K562 (cell line): ENCODE measurements around the gene BMP6. TPM values are rescaled to one million over a fixed set of nuclear protein-coding genes. Genes with fewer than 3 reads are reported as not detected.
A peak's percentile ranks its signal among the peaks of the same experiment; 100 is the strongest.

Experiments
- ATAC-seq: fragments of 200-7000 bp; cut with Tn5 transposase; 3 replicates; pipeline ENCODE4 v1.9.1; 2020; ENCODE audit warnings: moderate library complexity
- BruUV-seq: library from RNA; stranded (reverse); fragments of 400-500 nt; replicated peaks from 2 replicates; lab custom pipeline; 2021; lab: Mats Ljungman, UMichigan
- CTCF ChIA-PET: fragments of 300-600 bp; formaldehyde crosslinking; extraction: SDS; loops from one replicate; lab custom pipeline; 2021; ENCODE audit warnings: low intra/inter-chr PET ratio; lab: Yijun Ruan, JAX
- POLR2A ChIA-PET: fragments of 300-600, 350-650 bp; sonication (Branson Sonifier 250); formaldehyde crosslinking; extraction: SDS; loops from one replicate; lab custom pipeline; 2021; ENCODE audit warnings: antibody characterized with exemption, inconsistent platforms; lab: Yijun Ruan, JAX
- DNase-seq, 4 experiments: peaks; one replicate each; pipeline versions ENCODE4 v3.0.0 to v3.0.0-alpha.2; 2011 to 2018; ENCODE audit warnings: low spot score in 3 of 4, mixed read lengths in 3 of 4; ENCODE audit errors: extremely low read depth in 1 of 4
- FAIRE-seq: peaks from 2 replicates; lab custom pipeline; 2011; peaks lifted over from hg19 to GRCh38; lab: Jason Lieb, UNC
- H2AFZ ChIP-seq: 2 replicates; pipeline ENCODE4 v1.6.0; 2011; ENCODE audit warnings: low read depth, low read length, control low read depth, inconsistent platforms
- H3K27ac ChIP-seq: fragments of 200-600 bp; 3 replicates; pipeline ENCODE4 v1.8.0; 2011; ENCODE audit warnings: low read depth, mild to moderate bottlenecking, control low read depth, inconsistent platforms, low read length, moderate library complexity, mixed read lengths; ENCODE audit errors: extremely low read depth
- H3K27me3 ChIP-seq, 2 experiments: fragments of 300-600 bp in 1 of 2; 2 replicates in 1 of 2; 3 replicates in 1 of 2; pipeline versions ENCODE4 v1.6.0 to v1.8.0; 2011; ENCODE audit warnings: inconsistent platforms in 2 of 2, low read length in 2 of 2, mild to moderate bottlenecking in 1 of 2, mixed read lengths in 1 of 2, moderate library complexity in 1 of 2; ENCODE audit not compliant: control insufficient read depth in 2 of 2, insufficient read depth in 2 of 2
- H3K36me3 ChIP-seq: fragments of 300-600 bp; 3 replicates; pipeline ENCODE4 v1.8.0; 2011; ENCODE audit warnings: mild to moderate bottlenecking, low read length, inconsistent platforms; ENCODE audit not compliant: control insufficient read depth, insufficient read depth
- H3K4me1 ChIP-seq, 2 experiments: fragments of 200-600 bp in 1 of 2; replicated peaks in 1 of 2; 2 replicates in 1 of 2; 3 replicates in 1 of 2; pipeline versions ENCODE4 v1.5.1 to v1.8.0; 2011; ENCODE audit warnings: inconsistent platforms in 2 of 2, low read length in 2 of 2, mild to moderate bottlenecking in 1 of 2, mixed read lengths in 1 of 2, moderate library complexity in 1 of 2; ENCODE audit not compliant: control insufficient read depth in 2 of 2, insufficient read depth in 2 of 2
- H3K4me2 ChIP-seq: 2 replicates; pipeline ENCODE4 v1.6.1; 2011; ENCODE audit warnings: low read length, control low read depth, inconsistent platforms, mixed read lengths; ENCODE audit not compliant: insufficient read depth
- H3K4me3 ChIP-seq: fragments of 200-600 bp; sonication (generic), shearing (Covaris generic); 2 replicates; pipeline ENCODE4 v1.5.1; 2016; ENCODE audit warnings: control low read depth, inconsistent platforms
- H3K79me2 ChIP-seq: fragments of 200-600 bp; 3 replicates; pipeline ENCODE4 v1.8.0; 2011; ENCODE audit warnings: low read length, inconsistent platforms; ENCODE audit not compliant: control insufficient read depth, insufficient read depth
- H3K9ac ChIP-seq, 2 experiments: 2 replicates each; pipeline versions ENCODE4 v1.6.0 to v1.6.1; 2011; ENCODE audit warnings: low read depth in 2 of 2, low read length in 2 of 2, control low read depth in 1 of 2, inconsistent platforms in 1 of 2, mild to moderate bottlenecking in 1 of 2, mixed read lengths in 1 of 2; ENCODE audit not compliant: insufficient read depth in 1 of 2
- H3K9me1 ChIP-seq: one replicate; pipeline ENCODE4 v1.6.0; 2011; ENCODE audit warnings: inconsistent platforms, mild to moderate bottlenecking, low read length, moderate library complexity; ENCODE audit not compliant: control insufficient read depth, insufficient read depth
- H3K9me3 ChIP-seq: replicated peaks from 2 replicates; pipeline ENCODE4 v1.5.1; 2011; ENCODE audit warnings: low read depth, low read length, inconsistent platforms; ENCODE audit not compliant: control insufficient read depth, insufficient read depth
- H4K20me1 ChIP-seq: replicated peaks from 2 replicates; pipeline ENCODE4 v1.6.1; 2011; ENCODE audit warnings: low read length, inconsistent platforms, mixed read lengths; ENCODE audit not compliant: control insufficient read depth, insufficient read depth
- NRF1 ChIP-seq, 2 experiments: fragments of 450-650 bp; IDR thresholded peaks in 1 of 2; conservative IDR thresholded peaks in 1 of 2; 2 replicates each; pipeline ENCODE4 v1.6.1; 2014; ENCODE audit warnings: mild to moderate bottlenecking in 2 of 2
- RBM34 ChIP-seq: fragments of 200-400 bp; formaldehyde crosslinking; IDR thresholded peaks from 2 replicates; pipeline ENCODE4 v1.6.1; 2018; ENCODE audit warnings: low read length, borderline replicate concordance; ENCODE audit not compliant: insufficient read depth
- ZNF76 ChIP-seq: fragments of 250-450 bp; sonication (Bioruptor Pico); IDR thresholded peaks from 2 replicates; pipeline ENCODE4 v1.4.0; 2020; ENCODE audit warnings: mild to moderate bottlenecking, moderate library complexity, borderline replicate concordance
- WGBS: fragments of 100-300 bp; shearing (Covaris generic); methylation state at CpG from one replicate; pipeline ENCODE4 v1.1.6; 2016; ENCODE audit warnings: low coverage, mixed read lengths; ENCODE audit not compliant: insufficient coverage; ENCODE audit errors: missing lambda C conversion rate; 5-methylcytosine and 5-hydroxymethylcytosine counted together
- in situ Hi-C: fragments of 300-500 bp; cut with MboI; formaldehyde crosslinking; loops from 4 replicates; pipeline ENCODE4 v1.15.0; 2018; ENCODE audit warnings: inconsistent platforms, mixed read lengths
- intact Hi-C: fragments of 100-400 bp; cut with micrococcal nuclease; formaldehyde crosslinking; loops from 2 replicates; pipeline ENCODE4 v1.14.2; 2022
- polyA plus RNA-seq, 8 experiments: library from polyadenylated mRNA; depleted of rRNA in 4 of 8; stranded (reverse) in 5 of 8; unstranded in 3 of 8; fragments of >200 nt; fragmentation: Nextera tagmentation in 2 of 8; fragmentation: Illumina TruSeq in 1 of 8; extraction: Ambion mirVana in 2 of 8; extraction: Trizol in 1 of 8; gene quantifications; 2 replicates each; pipeline versions ENCODE4 v1.2.1 to v1.2.3, GENCODE V29; 2011 to 2014; ENCODE audit warnings: inconsistent platforms in 1 of 8, missing spikeins in 1 of 8
- total RNA-seq, 7 experiments: library from RNA; depleted of rRNA in 6 of 7; stranded (reverse); fragments of >200 nt in 6 of 7; fragmentation: Illumina TruSeq in 2 of 7; extraction: Trizol in 2 of 7; gene quantifications; 2 replicates each; pipeline versions ENCODE4 v1.2.1 to v1.2.3, GENCODE V29; 2011 to 2021; ENCODE audit warnings: low replicate concordance in 1 of 7
- TF ChIP-seq, protein P1 (sequence below): sonication (generic); formaldehyde crosslinking; IDR thresholded peaks from 2 replicates; pipeline ENCODE4 v1.8.1; 2023; ENCODE audit warnings: mild to moderate bottlenecking, missing genetic modification reagents
- TF ChIP-seq, protein P2 (sequence below): fragments of 250-450 bp; sonication (Bioruptor Pico); IDR thresholded peaks from 2 replicates; pipeline ENCODE4 v1.5.0; 2020; ENCODE audit warnings: mild to moderate bottlenecking
- TF ChIP-seq, protein P3 (sequence below): fragments of 250-450 bp; sonication (Bioruptor Pico); IDR thresholded peaks from 2 replicates; pipeline ENCODE4 v1.4.0; 2020; ENCODE audit warnings: mild to moderate bottlenecking, moderate library complexity, borderline replicate concordance
- TF ChIP-seq, protein P4 (sequence below): fragments of 450-650 bp; IDR thresholded peaks from 2 replicates; pipeline ENCODE4 v1.6.1; 2016; ENCODE audit warnings: low read depth, mild to moderate bottlenecking, moderate library complexity
- TF ChIP-seq, protein P5 (sequence below): IDR thresholded peaks from 3 replicates; pipeline ENCODE4 v1.6.1; 2011; ENCODE audit warnings: borderline replicate concordance, mild to moderate bottlenecking, moderate library complexity; ENCODE audit not compliant: insufficient read length; ENCODE audit errors: extremely low read depth

BMP6 gene
- total and polyA plus RNA-seq, 9 of the 15 experiments (the other 6 are each of a cell fraction or from before 2014, with no cell fraction given): 0.01 to 0.13 (median 0.06) TPM; not detected in 3

DNA sequence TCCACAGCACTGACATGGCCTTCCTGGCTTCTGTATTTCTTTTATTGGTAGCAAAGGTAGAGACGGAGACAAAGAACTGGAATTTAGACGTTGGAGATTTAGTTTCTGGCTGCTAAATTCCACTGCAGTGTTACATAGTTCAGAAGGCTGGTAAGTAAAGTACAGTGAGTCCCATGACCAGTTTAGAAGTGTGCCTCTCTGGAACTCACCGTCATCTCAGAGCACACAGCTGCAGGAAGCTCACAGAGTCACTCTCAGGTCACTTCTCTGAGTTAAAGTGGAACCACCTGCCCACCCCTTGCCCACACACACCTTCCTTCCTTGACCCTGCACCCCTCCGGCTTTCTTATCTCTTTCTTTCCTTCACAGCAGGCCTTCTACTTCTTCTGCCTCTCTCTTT, 19.6 kb upstream of the BMP6 start:
- 10% methylated on average over 4 of the region's 4 CpGs for WGBS
- BruUV-seq: no TSS peak
- FAIRE-seq (no peak), ATAC-seq (peak; percentile 62), DNase-seq (no peak)
- in situ Hi-C loops: no loop called here
- H3K36me3 ChIP-seq: no peaks in the 10 kb centered on the region
- H3K9ac ChIP-seq: peak overlapping the region in 1 of 2 experiments; percentile 31; a peak in 1 of 4 replicates
- H3K4me2 ChIP-seq: no peak overlapping the region
- H3K4me3 ChIP-seq: no peak overlapping the region
- H3K27ac ChIP-seq: no peak overlapping the region
- no peaks in the 10 kb centered on the region for H3K9me1 ChIP-seq
- H3K9me3 ChIP-seq: no peaks in the 10 kb centered on the region
- no peaks in the 10 kb centered on the region for H3K79me2 ChIP-seq
- ChIA-PET CTCF (no interaction called here), POLR2A (interaction anchor here (1.0 kb wide), 1 partner anchor 11 kb away, joined by 3 read pairs; no protein-coding TSS in a partner anchor)
- intact Hi-C loops: no loop called here
- peaks cover 0 to 13% of the 10 kb centered on the region in 2 experiments; a peak in 3 of 5 replicates for H3K4me1 ChIP-seq
- H3K27me3 ChIP-seq: no peaks in the 10 kb centered on the region; a peak in 1 of 5 replicates
- no peaks in the 10 kb centered on the region for H4K20me1 ChIP-seq
- peak overlapping the region; percentile 72 for H2AFZ ChIP-seq
- TF ChIP-seq, protein P1, sequence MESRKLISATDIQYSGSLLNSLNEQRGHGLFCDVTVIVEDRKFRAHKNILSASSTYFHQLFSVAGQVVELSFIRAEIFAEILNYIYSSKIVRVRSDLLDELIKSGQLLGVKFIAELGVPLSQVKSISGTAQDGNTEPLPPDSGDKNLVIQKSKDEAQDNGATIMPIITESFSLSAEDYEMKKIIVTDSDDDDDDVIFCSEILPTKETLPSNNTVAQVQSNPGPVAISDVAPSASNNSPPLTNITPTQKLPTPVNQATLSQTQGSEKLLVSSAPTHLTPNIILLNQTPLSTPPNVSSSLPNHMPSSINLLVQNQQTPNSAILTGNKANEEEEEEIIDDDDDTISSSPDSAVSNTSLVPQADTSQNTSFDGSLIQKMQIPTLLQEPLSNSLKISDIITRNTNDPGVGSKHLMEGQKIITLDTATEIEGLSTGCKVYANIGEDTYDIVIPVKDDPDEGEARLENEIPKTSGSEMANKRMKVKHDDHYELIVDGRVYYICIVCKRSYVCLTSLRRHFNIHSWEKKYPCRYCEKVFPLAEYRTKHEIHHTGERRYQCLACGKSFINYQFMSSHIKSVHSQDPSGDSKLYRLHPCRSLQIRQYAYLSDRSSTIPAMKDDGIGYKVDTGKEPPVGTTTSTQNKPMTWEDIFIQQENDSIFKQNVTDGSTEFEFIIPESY: no peak
- no peak for TF ChIP-seq ZNF76 (CRISPR knock-in tag)
- TF ChIP-seq, protein P2, sequence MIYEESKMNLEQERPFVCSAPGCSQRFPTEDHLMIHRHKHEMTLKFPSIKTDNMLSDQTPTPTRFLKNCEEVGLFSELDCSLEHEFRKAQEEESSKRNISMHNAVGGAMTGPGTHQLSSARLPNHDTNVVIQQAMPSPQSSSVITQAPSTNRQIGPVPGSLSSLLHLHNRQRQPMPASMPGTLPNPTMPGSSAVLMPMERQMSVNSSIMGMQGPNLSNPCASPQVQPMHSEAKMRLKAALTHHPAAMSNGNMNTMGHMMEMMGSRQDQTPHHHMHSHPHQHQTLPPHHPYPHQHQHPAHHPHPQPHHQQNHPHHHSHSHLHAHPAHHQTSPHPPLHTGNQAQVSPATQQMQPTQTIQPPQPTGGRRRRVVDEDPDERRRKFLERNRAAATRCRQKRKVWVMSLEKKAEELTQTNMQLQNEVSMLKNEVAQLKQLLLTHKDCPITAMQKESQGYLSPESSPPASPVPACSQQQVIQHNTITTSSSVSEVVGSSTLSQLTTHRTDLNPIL (CRISPR knock-in tag): no peak
- no peak for TF ChIP-seq RBM34
- TF ChIP-seq, protein P3, sequence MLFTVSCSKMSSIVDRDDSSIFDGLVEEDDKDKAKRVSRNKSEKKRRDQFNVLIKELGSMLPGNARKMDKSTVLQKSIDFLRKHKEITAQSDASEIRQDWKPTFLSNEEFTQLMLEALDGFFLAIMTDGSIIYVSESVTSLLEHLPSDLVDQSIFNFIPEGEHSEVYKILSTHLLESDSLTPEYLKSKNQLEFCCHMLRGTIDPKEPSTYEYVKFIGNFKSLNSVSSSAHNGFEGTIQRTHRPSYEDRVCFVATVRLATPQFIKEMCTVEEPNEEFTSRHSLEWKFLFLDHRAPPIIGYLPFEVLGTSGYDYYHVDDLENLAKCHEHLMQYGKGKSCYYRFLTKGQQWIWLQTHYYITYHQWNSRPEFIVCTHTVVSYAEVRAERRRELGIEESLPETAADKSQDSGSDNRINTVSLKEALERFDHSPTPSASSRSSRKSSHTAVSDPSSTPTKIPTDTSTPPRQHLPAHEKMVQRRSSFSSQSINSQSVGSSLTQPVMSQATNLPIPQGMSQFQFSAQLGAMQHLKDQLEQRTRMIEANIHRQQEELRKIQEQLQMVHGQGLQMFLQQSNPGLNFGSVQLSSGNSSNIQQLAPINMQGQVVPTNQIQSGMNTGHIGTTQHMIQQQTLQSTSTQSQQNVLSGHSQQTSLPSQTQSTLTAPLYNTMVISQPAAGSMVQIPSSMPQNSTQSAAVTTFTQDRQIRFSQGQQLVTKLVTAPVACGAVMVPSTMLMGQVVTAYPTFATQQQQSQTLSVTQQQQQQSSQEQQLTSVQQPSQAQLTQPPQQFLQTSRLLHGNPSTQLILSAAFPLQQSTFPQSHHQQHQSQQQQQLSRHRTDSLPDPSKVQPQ (CRISPR knock-in tag): no peak
- TF ChIP-seq, protein P4, sequence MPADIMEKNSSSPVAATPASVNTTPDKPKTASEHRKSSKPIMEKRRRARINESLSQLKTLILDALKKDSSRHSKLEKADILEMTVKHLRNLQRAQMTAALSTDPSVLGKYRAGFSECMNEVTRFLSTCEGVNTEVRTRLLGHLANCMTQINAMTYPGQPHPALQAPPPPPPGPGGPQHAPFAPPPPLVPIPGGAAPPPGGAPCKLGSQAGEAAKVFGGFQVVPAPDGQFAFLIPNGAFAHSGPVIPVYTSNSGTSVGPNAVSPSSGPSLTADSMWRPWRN: no peak
- TF ChIP-seq, protein P5, sequence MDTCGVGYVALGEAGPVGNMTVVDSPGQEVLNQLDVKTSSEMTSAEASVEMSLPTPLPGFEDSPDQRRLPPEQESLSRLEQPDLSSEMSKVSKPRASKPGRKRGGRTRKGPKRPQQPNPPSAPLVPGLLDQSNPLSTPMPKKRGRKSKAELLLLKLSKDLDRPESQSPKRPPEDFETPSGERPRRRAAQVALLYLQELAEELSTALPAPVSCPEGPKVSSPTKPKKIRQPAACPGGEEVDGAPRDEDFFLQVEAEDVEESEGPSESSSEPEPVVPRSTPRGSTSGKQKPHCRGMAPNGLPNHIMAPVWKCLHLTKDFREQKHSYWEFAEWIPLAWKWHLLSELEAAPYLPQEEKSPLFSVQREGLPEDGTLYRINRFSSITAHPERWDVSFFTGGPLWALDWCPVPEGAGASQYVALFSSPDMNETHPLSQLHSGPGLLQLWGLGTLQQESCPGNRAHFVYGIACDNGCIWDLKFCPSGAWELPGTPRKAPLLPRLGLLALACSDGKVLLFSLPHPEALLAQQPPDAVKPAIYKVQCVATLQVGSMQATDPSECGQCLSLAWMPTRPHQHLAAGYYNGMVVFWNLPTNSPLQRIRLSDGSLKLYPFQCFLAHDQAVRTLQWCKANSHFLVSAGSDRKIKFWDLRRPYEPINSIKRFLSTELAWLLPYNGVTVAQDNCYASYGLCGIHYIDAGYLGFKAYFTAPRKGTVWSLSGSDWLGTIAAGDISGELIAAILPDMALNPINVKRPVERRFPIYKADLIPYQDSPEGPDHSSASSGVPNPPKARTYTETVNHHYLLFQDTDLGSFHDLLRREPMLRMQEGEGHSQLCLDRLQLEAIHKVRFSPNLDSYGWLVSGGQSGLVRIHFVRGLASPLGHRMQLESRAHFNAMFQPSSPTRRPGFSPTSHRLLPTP: no peak
- no peak for TF ChIP-seq NRF1 (conservative IDR thresholded peaks at IDR 0.05 in 1 of 2, IDR thresholded peaks at IDR 0.05 in 1 of 2)
